DOHH2 (cell line): ENCODE data around the gene TNS1.

ENCODE experiments used
- EZH2phosphoT487 ChIP-seq: fragments of 200-600 bp; sonication (generic); IDR thresholded peaks from 2 replicates; pipeline ENCODE4 v1.6.1; 2017; ENCODE audit warnings: borderline replicate concordance, mild to moderate bottlenecking, antibody characterized with exemption, low read length, moderate library complexity, mixed read lengths
- TF ChIP-seq, protein P1 (sequence below): fragments of 200-600 bp; sonication (generic); IDR thresholded peaks from one replicate; pipeline ENCODE4 v1.5.1; 2014; ENCODE audit warnings: antibody characterized with exemption, mild to moderate bottlenecking, low read depth, low read length; ENCODE audit not compliant: poor library complexity, severe bottlenecking

DNA sequence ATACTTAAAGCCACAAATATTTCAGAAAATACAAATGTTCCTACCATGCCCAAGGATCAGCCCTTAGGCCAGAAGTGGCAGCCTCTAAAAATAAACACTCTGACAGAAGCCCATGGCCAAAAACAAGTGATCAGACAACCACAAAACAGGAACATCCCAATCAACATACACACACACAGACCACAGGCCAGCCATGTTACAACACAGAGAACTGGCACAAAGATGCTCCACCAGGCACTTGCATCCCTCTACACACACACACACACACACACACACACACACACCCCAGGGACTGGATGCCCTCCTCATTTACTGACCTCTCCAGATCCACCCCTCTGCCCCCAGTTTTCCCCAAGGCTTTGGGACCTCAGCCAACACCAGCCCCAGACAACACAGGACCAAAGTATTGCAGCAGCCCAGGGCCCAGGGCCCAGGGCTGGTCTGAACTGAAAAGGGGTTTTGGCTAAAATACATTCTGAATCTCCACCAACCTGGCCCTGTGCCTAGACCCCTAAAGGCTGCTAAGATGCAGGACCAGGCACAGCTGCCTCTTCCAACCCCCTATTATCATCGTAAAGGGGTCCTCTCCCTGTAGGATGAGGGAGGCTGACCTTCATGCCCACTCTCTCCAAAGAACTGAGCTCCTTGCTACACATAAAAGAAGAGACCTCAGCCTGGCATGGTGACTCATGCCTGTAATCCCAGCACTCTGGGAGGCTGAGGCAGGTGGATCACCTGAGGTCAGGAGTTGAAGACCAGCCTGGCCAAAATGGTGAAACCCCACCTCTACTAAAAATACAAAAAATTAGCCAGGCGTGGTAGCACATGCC is 151.4 kb downstream of the TNS1 start:
- TF ChIP-seq, protein P1, sequence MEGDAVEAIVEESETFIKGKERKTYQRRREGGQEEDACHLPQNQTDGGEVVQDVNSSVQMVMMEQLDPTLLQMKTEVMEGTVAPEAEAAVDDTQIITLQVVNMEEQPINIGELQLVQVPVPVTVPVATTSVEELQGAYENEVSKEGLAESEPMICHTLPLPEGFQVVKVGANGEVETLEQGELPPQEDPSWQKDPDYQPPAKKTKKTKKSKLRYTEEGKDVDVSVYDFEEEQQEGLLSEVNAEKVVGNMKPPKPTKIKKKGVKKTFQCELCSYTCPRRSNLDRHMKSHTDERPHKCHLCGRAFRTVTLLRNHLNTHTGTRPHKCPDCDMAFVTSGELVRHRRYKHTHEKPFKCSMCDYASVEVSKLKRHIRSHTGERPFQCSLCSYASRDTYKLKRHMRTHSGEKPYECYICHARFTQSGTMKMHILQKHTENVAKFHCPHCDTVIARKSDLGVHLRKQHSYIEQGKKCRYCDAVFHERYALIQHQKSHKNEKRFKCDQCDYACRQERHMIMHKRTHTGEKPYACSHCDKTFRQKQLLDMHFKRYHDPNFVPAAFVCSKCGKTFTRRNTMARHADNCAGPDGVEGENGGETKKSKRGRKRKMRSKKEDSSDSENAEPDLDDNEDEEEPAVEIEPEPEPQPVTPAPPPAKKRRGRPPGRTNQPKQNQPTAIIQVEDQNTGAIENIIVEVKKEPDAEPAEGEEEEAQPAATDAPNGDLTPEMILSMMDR = no peak
- no peak for TF ChIP-seq EZH2phosphoT487
